HFFc6 (cell line): ENCODE measurements around the gene MROH2A. TPM values are rescaled to one million over a fixed set of nuclear protein-coding genes. Genes with fewer than 3 reads are reported as not detected.

Source experiments
- DNase-seq: peaks from one replicate; pipeline ENCODE4 v3.0.0-alpha.2; 2018
- H3K27ac Mint-ChIP-seq: 2 replicates; pipeline ENCODE4 v1.8.0; 2020; ENCODE audit warnings: mild to moderate bottlenecking, mixed read lengths
- H3K27me3 Mint-ChIP-seq: 2 replicates; pipeline ENCODE4 v1.8.0; 2021; ENCODE audit warnings: mild to moderate bottlenecking, moderate library complexity, mixed read lengths; ENCODE audit not compliant: insufficient read depth
- H3K36me3 Mint-ChIP-seq: 2 replicates; pipeline ENCODE4 v1.8.0; 2021; ENCODE audit warnings: low read depth, mixed read lengths
- H3K4me1 Mint-ChIP-seq: 2 replicates; pipeline ENCODE4 v1.8.0; 2020; ENCODE audit warnings: low read depth, mixed read lengths
- H3K4me3 Mint-ChIP-seq: 2 replicates; pipeline ENCODE4 v1.8.0; 2020; ENCODE audit warnings: mild to moderate bottlenecking, moderate library complexity, mixed read lengths
- H3K9me3 Mint-ChIP-seq: 2 replicates; pipeline ENCODE4 v1.8.0; 2020; ENCODE audit warnings: mild to moderate bottlenecking, mixed read lengths
- CTCF ChIP-seq: fragments of 200-600 bp; sonication (generic); IDR thresholded peaks from 2 replicates; pipeline ENCODE4 v1.5.0; 2021; ENCODE audit warnings: antibody characterized with exemption, mild to moderate bottlenecking
- total RNA-seq, 6 experiments: library from RNA; stranded (reverse); fragmentation: NEBNext Ultra II Directional; extraction: Animal tissue kit (Norgen Biotek cat#: 25700); gene quantifications; 2 replicates in 1 of 6; 3 replicates in 5 of 6; pipeline ENCODE4 v1.2.3, GENCODE V29; 2021

Gene MROH2A
- total RNA-seq, 6 experiments from 2014 or later: not detected

GRCh38 chr2:233769260-233769659 is 8.9 kb upstream of the MROH2A start:
- Mint-ChIP-seq H3K4me1 (peaks cover 5% of the 10 kb centered on the region), H3K27me3 (peaks cover 8% of the 10 kb centered on the region), H3K27ac (no peak overlapping the region), H3K9me3 (peaks cover 4% of the 10 kb centered on the region), H3K4me3 (no peak overlapping the region), H3K36me3 (no peaks in the 10 kb centered on the region)
- no peak for DNase-seq
- TF ChIP-seq CTCF: no peak

GRCh38 chr2:233772153-233772552 is 6.0 kb upstream of the MROH2A start:
- H3K36me3 Mint-ChIP-seq: no peaks in the 10 kb centered on the region
- no peak for TF ChIP-seq CTCF
- H3K4me1 Mint-ChIP-seq: no peaks in the 10 kb centered on the region
- no peak overlapping the region for H3K27ac Mint-ChIP-seq
- H3K27me3 Mint-ChIP-seq: peaks cover 9% of the 10 kb centered on the region
- H3K4me3 Mint-ChIP-seq: no peak overlapping the region
- H3K9me3 Mint-ChIP-seq: peaks cover 17% of the 10 kb centered on the region
- no peak for DNase-seq

GRCh38 chr2:233772583-233772982 is 5.5 kb upstream of the MROH2A start:
- Mint-ChIP-seq H3K27ac (no peak overlapping the region), H3K4me3 (no peak overlapping the region), H3K27me3 (peaks cover 10% of the 10 kb centered on the region), H3K36me3 (no peaks in the 10 kb centered on the region), H3K9me3 (peaks cover 17% of the 10 kb centered on the region), H3K4me1 (no peaks in the 10 kb centered on the region)
- no peak for TF ChIP-seq CTCF
- DNase-seq: no peak

- TF ChIP-seq CTCF: no peak
- Mint-ChIP-seq H3K9me3 (peaks cover 21% of the 10 kb centered on the region), H3K27me3 (peaks cover 10% of the 10 kb centered on the region), H3K4me3 (no peak overlapping the region), H3K4me1 (no peaks in the 10 kb centered on the region), H3K27ac (no peak overlapping the region), H3K36me3 (no peaks in the 10 kb centered on the region)
- no peak for DNase-seq
These were observed 4.3 kb upstream of the MROH2A start for GRCh38 chr2:233773854-233774253.

- no peak overlapping the region for H3K4me3 Mint-ChIP-seq
- DNase-seq: no peak
- no peaks in the 10 kb centered on the region for H3K4me1 Mint-ChIP-seq
- peaks cover 5% of the 10 kb centered on the region for H3K27me3 Mint-ChIP-seq
- no peak for TF ChIP-seq CTCF
- H3K36me3 Mint-ChIP-seq: no peaks in the 10 kb centered on the region
- no peak overlapping the region for H3K27ac Mint-ChIP-seq
- H3K9me3 Mint-ChIP-seq: peaks cover 17% of the 10 kb centered on the region
These were observed 2.7 kb upstream of the MROH2A start for GRCh38 chr2:233775414-233775813.

- H3K27me3 Mint-ChIP-seq: peaks cover 2% of the 10 kb centered on the region; the same call in 1 of the 2 replicates
- no peaks in the 10 kb centered on the region for H3K36me3 Mint-ChIP-seq
- H3K4me3 Mint-ChIP-seq: no peak overlapping the region
- DNase-seq: no peak
- no peak for TF ChIP-seq CTCF
- H3K9me3 Mint-ChIP-seq: peaks cover 26% of the 10 kb centered on the region
- no peak overlapping the region for H3K27ac Mint-ChIP-seq
- H3K4me1 Mint-ChIP-seq: no peaks in the 10 kb centered on the region
These were observed 1.6 kb downstream of the MROH2A start for GRCh38 chr2:233779722-233780121.
